T-helper 1 cell treated with Interleukin-12 subunit alpha and Interleukin-12 subunit beta and Interleukin-4 antibody, amounts not matched to agents 30 ng/mL and 1 ng/mL, for 36 hours (primary cell): ENCODE data around the gene DYRK2. TPM values are rescaled to one million over a fixed set of nuclear protein-coding genes. Genes with fewer than 3 reads are reported as not detected.
"Not testable (repeated sequence)": the region's sequence is repeated elsewhere in the genome, so short reads cannot be mapped to it uniquely, and the experiment has no call there.

Source experiments
- intact Hi-C: fragments of 100-400 bp; cut with micrococcal nuclease; formaldehyde crosslinking; loops from one replicate; pipeline ENCODE4 v1.15.1; 2024
- total RNA-seq: library from RNA; stranded (reverse); gene quantifications from 2 replicates; pipeline ENCODE4 v1.2.3, GENCODE V29; 2022

Gene DYRK2
- total RNA-seq, 1 donor from 2014 or later, result 59.9 TPM

DNA sequence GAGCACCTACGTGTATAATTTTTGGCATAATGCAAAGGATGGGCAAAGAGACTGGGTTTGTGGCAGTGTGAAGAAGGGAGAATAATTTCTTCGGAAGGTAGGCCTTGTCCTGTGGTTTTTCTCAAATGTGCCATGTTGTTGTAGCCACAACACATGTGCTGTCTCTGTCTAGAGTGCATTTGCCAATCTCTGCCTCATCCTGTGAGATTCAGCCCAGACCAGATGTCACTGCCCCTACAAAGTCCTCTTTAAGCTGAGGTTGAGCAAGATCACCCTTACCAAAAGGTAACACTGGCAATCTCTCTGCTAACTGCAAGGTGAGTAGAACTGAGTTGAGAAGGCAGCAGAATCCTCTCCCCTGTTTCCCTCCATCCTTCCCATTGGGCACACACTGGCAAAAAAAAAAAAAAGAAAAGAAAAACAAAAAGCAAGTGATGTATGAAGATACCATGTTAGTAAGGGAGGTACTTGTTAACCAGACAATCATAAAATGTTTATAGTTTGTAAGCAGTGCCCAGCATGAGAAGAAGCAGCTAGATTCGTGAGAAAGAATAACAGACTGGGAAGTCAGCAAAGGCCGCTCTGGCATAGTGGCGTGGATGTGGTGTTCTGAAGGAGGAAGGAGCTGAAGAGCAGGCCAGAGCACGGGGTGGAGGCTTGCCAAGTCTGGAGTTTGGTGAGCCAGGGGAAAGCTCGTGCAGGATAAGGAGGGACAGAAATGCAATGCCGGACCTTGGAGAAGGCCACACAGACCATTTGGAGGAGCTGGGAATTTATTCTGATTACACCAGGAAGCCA, 18.9 kb downstream of the DYRK2 start:
- intact Hi-C loops, result no loop called here

DNA sequence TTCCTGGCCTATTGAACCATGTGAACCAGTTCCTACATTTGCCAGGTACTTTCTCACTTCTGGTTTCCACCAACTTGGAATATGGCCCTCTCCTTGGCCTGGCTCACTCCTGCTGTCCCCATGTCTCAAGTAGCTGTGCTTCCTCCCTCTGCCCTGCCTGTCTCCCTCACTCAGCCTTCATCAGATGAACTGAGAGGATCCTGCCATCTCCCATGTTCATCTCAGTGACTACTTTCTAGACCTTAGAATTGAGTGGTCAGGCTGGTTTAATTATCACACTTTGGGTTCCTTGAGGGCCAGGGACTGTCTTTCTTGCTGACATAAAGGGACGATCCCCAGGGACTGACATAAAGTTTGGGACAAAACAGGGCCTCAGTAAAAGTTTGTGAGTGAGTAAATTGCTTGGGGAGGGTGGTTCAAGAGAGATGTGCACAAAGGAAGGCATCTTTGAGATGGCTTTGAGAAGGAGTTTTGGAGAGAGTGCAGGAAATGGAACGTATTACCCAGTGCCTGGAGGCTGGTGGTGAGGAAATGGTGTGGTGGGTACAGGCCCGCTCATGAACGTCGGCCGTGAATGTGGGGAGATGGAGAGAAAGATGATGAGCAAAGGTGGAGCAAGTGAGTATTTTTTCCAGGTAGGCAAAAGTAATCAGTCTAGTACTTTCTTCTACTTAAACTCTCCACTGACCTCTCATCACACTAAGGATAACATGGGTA, 20.8 kb downstream of the DYRK2 start:
- intact Hi-C loops, result no loop called here

DNA sequence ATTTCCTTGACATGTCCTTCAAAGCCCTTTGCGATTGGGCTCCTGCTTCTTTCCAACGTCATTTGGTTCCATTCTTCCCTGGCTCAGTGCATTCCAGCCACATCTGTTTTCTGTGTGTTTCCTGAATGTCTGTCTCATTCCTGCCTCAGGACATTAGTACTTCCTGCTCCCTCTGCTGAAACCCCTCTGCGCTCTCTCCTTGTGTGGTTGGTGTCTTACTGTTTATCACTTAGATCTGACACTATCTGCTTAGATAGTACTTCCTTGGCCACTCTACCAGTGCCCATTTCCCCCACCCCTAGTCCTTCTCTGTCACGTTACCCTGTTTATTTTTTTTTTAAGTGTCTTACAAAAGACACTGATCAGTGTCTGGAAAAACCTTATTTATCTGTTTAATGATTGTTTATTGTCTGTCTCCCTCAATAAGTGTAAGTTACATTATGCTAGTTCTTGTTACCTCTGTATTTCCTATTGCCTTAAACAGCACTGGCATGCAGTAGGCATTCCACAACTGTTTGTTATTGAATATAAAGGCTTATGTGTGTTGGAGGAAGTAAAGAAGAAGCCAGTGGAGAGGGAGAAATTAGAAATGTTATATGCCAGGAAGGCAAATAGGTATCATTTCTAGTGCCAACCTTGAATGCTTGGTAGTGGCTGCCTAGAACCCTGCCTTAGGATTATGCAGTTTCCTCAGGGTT, 21.5 kb downstream of the DYRK2 start:
- intact Hi-C loops, result no loop called here

DNA sequence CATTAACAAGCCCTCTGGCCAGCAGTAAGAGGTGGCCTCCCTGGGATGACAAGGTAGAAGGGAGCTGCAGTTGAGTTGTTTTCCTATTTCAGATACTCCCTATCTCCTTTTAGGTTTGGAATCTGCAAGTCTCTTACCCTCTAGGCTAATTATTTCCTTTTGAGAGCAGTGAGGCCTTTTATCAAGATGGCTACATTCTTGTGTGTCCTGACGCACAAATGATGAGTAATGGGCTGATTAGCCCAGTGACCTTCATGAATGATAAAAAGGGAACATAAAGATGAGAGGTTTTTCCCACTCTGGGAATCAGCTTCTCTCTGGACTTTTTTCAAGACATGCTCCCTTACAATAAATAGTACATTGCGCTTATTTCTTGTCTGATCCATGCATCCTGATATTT, 22.9 kb downstream of the DYRK2 start:
- intact Hi-C loops, result no loop called here

DNA sequence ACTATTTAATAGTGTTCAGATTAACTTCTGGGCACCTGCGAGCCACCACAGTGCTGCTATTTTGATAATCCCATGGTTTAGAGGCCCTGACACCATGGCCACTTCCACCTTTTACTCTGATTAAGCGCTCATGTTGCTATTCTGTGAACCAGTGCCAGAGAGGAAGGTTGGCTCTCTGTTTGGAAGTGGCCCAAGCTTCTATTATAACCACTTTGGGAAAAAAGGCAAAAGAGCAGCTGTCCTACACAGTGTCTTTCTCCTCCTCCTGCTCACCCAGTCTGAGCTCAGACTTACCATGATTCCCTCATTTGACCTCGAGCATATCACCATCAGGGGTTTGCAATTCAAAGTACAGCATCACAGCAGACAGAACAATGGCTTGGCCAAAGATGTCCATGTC, 23.3 kb downstream of the DYRK2 start:
- intact Hi-C loops, result no loop called here

DNA sequence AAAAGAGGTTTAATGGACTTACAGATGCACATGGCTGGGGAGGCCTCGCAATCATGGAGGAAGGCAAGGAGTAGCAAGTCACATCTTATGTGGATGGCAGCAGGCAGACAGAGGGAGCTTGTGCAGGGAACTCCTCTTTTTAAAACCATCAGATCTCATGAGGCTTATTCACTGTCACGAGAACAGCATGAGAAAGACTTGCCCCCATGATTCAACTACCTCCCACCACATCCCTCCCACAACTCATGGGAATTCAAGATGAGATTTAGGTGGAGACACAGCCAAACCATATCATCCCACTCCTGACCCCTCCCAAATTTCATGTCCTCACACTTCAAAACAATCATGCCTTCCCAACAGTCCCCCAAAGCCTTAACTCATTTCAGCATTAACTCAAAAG, 24.0 kb downstream of the DYRK2 start:
- intact Hi-C loops, result not testable (repeated sequence)

DNA sequence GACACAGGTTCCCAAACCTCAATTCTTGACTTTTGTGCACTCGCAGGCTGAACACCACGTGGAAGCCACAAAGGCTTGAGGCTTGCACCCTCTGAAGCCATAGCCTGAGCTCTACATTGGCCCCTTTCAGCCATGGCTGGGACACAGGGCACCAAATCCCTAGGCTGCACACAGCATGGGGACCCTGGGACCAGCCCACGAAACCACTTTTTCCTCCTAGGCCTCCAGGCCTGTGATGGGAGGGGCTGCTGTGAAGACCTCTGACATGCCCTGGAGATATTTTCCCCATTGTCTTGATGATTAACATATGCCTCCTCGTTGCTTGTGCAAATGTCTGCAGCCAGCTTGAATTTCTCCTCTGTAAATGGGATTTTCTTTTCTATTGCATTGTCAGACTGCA, 25.0 kb downstream of the DYRK2 start:
- intact Hi-C loops, result not testable (repeated sequence)

DNA sequence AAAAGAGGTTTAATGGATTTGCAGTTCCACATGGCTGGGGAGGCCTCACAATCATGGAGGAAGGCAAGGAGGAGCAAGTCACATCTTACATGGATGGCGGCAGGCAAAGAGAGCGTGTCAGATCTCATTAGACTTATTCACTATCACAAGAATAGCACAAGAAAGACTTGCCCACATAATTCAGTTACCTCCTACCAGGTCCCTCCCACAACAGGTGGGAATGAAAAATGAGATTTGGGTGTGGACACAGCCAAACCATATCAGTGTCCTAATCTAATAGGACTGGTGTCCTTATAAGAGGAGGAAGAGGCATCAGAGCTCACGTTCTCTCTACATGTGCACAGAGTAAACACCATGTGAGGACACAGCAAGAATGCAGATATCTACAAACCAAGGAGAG, 25.9 kb downstream of the DYRK2 start:
- intact Hi-C loops, result no loop called here

DNA sequence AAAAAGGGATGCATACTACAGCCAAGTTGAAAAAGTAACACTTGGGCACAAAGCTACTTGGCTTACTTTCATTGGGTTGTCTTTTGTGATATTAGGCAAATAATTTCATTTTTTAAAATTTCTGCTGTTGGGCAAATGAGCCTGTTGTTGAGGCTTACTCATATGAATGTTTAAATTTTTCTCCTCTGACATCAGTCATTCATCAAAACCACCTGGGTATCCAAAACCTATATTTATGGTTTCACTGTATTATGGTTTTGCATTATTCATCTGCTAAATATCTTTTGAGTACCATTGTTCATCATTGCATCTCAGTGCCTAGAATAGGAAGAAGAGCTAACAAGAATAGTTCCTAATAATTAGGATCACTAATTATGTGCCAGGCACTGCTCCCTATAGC, 28.1 kb downstream of the DYRK2 start:
- intact Hi-C loops, result no loop called here

DNA sequence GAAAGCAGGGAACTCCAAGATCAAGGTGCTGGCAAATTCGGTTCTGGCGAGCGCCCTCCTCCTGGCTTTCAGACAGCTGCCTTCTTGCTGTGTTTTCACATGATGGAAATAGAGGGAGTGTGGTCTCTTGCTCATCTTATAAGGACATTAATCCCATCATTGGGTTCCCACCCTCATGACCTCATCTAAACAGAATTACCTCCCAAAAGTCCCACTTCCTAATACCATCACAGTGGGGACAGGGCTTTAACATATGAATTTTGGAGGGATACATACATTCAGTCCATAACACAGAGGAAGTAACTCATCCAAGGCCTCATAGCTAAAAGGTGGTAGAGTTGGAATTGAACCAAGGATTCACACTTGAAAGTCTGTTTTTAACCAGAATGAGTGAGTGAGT, 28.6 kb downstream of the DYRK2 start:
- intact Hi-C loops, result no loop called here

DNA sequence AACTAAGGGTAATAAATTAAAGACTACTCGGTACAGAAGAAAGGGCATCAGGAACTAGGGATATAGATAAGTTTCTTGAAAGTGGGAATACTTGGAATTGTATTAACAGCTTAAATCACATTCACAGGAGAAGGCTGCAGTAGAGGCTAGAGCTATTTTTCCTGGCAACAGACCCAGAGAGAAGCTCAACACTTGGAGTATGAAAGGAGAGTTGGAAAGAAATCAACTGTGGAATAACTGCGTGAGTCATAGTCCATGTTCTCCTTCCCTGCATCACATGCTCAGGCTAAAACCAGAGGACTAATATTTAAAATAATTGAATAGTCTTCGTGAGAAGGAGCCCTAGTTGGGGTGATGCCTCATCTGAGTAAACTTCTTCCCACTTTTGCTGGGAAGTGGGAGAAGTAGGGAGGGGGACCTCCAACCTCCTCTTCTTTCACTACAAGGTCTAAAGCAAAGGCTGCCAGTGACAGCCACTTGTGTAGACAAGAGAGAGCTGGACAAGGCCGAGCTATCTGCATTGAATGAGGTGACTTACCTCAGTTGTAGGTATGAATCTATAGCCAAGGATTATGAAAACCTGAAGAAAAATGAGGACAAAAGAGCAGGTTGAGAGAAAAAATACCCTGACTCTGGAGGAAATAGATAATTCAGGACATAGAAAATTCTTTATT, 32.7 kb downstream of the DYRK2 start:
- intact Hi-C loops, result no loop called here

DNA sequence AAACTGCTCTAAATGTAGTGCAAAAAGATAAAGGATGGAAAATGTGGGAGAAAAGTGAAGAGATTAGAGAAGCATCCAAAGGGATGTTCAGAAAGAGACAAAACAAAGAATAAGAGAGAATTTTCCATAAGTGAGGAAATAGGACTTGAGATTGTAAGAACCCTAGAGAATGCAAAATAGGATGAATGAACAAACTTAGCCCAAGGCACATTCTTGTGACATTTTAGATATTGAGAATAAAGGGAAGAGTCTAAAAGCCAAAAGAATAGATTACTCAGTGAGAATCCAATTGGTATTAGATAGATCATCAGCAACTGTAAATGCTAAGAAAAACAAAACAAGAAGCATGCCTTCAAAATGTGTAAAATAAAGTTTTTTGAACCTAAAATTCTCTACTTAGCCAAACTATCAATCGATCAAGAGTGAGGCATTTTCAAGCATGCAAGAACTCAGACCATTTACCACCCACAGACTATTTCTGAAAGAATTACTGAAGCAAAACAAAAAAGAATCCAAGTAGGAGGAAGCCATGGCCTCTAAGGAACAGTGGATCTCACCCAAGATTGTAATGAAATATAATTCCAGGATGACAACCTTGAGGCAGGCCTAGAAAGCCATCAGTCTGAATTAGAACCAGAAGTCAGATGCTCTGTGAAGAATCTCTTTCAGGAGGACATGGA, 33.5 kb downstream of the DYRK2 start:
- intact Hi-C loops, result no loop called here

DNA sequence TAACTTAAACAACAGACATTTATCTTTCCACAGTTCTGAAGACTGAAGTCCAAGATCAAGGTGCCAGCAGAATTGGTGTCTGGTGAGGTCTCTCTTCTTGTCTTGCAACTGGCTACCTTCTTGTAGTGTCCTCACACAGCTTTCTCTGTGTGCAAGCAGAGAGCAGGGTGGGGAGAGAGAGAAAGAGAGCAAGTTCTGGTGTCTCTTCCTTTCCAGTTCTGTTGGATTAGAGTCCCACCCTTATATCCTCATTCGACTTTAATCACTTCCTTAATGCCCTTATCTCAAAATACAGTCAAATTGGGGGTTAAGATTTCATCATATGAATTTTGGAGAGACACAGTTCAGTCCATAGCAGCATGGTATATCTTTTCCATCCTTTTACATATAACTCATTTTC, 40.8 kb downstream of the DYRK2 start:
- intact Hi-C loops, result no loop called here

DNA sequence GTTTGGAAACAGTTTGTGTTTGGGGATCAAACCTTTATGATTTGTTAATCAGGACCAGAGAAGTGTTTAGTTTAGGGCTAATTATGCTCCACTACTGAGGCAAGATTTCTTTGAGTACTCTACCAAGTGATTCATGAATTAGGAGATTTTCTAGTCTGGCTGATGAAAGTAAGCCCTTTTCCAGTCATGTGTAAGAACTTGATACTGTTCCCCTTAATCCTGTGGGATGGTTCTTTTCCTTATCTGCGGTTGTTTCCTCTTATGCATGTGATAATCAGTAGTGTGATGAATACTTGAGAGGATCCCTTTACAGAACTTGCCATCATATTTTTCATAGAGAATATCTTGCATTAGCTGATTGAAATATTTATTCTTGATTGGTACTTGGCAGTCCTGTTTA, 42.1 kb downstream of the DYRK2 start:
- intact Hi-C loops, result loop anchor here (10.0 kb wide), 2 partner anchors 434 to 584 kb away; no protein-coding TSS in a partner anchor

DNA sequence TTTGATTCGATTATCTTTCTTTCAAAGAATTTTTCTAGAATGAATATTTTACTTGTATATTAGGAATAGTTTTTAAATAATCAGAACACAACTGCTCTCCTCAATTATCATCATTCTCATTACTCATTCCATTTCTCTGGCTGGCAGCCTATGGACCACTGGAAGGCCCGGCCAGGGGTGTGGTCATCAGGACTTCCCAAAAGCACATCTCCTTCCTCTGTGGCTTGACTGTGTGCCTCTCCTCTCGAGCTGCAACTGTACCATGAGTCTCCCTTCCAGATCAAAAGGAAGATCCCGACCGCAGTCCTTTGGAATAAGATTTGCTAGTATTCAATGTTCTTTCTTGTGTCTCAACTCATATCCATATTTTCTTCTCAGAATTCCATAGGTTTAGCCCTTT, 42.7 kb downstream of the DYRK2 start:
- intact Hi-C loops, result loop anchor here (10.0 kb wide), 2 partner anchors 434 to 584 kb away; no protein-coding TSS in a partner anchor

DNA sequence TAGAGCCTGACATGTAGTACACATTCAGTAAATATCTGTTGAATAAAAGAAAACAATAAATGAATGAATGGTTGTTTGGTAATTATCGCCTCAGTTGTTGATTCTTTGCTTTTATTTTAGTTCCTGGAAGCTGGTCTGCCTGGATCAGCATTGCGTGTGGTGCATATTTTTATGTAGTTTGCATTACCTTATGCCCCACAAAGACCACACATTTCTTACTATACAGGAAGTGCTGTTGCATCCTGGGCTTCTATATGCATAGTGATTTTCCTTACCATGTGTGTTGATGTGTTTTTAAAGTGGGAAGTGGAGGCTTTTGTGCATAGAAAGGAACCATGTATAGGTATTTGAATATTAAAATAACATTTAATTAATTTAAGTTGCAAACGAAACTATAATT, 43.6 kb downstream of the DYRK2 start:
- intact Hi-C loops, result loop anchor here (10.0 kb wide), 2 partner anchors 433 to 583 kb away; no protein-coding TSS in a partner anchor

DNA sequence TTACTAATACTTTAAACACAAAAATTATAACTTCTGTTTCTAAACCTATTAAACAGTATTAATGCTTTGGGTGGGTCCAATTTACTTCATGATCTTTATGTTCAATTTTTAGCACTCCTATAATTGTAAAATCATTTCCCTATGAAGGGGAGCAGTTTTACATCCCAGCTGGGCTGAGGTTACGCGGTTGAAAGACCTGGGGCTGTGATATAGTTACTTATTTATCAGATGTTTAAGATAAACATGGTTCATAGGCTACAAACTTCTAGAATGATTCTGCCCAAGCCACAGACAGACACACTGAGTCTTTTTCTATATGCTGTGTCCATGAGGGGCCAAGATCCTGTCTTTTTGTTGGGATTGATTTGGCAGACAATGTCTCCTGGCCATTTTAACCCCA, 44.4 kb downstream of the DYRK2 start:
- intact Hi-C loops, result loop anchor here (10.0 kb wide), 2 partner anchors 432 to 582 kb away; no protein-coding TSS in a partner anchor

DNA sequence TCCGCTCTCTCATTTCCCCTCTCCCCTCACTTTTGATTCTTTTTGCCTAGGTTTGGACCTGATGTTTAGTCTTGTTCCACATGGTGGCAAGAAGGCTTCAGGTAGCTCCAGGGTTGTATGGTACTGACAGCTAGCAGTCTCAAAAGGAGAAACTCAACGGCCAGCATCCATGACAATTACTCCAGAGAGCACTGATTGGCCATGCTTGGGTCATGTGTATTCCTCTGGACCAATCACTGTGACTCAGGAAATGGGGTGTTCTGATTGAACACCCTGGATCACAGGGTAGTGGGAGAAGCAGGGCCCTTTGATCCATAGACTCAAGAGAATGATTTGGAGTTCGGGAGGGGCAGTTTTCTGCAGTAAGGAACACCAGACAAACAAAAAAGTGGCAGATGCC, 45.3 kb downstream of the DYRK2 start:
- intact Hi-C loops, result loop anchor here (10.0 kb wide), 2 partner anchors 431 to 581 kb away; no protein-coding TSS in a partner anchor

DNA sequence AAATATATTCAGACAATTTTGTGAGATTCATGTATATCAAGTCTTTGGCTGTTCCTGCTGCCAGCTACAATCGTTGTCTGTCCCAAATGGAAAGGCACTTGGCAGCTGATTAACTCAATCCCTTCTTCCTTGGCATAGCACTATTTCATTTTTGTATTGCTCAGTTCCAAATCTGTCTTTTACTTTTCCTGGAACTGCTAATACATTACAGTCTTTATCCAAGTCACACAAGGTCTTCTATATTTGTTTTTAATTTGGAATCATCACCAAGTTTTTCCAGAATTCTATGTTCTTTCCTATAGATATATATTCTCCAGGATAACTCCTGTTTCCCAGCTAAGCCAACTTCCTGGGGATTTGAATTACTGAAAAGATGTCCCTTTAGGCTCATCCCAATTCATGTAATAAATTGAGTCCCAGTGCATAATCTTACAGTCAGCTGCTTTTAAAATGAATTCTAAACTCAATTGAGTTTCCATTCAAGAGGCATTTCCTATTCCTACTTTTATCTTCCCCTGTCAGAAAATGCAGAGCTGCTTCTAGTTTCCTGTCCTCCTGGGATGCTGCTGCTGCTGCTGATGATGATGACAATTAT, 45.9 kb downstream of the DYRK2 start:
- intact Hi-C loops, result loop anchor here (10.0 kb wide), 2 partner anchors 430 to 580 kb away; no protein-coding TSS in a partner anchor

DNA sequence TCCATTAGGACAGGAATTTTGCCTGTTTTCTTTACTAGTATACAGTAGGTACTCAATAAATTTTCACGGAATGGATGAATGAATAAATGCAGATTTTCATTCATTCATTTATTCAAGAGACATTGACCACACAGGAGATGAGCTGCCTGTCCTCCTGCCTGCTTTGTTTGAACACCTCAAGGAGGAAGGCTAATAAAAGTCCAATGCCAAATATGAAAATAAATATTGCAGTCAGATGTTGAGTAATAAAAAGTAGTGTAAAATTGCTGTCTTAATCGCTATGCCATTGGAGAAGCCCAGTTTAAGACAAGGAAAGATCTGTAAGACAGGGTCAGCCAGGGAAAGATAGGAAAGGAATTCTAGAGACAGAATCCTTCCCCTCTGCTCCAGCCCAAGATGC, 47.4 kb downstream of the DYRK2 start:
- intact Hi-C loops, result loop anchor here (5.0 to 10.0 kb wide), 5 partner anchors 246 to 1111 kb away; partner anchors contain the start of gene MDM2
